ENCODE measurements around the gene B3GNT3. TPM values are rescaled to one million over a fixed set of nuclear protein-coding genes. Genes with fewer than 3 reads are reported as not detected.
A peak's percentile ranks its signal among the peaks of the same experiment; 100 is the strongest.

Gene B3GNT3
- total and polyA plus RNA-seq, 2 of the 13 experiments (the other 11 are each of a cell fraction or from before 2014, with no cell fraction given), result 0.86 to 4.0 TPM

DNA sequence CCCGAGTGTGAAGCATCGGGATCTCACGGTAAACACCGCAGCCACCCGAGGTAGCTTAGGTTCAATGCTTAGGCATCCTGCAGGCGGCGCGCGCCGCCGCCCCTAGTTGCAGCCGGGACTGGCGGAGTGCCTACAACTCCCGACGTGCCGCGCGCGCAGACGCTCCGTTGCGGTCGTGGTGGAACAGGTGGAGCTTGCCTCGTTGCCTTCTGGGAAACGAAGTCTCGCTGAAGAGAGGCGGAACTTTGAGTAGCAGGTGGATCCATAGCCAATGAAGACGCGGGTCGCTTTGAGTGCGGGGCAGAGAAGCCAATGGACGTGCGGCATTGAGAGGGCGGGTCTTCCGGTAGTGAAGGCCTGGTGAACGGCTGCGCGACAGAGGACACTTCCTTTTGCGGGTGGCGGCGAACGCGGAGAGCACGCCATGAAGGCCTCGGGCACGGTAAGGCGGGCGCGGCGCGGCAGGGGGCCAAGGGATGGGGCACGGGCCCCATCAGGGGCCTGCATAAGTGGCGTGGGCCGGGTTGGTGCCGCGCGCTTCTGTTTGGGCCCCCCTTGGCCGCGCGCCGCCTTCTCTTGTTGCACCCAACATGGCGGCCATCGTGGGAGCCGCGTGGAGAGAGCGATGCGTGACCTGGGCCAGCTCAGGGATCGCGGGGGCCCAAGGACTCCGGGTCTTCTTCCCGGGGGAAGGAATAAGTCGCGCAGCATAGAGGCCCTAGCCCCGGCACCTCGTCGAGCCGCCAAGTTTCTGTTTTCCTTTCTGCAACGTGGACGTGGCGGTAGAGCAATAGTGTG is 64.8 kb downstream of the B3GNT3 start, which contains the start of gene RPL18A (continued):
- peak; percentile 56; the same call in 1 of the 2 replicates for TF ChIP-seq ZNF232 (CRISPR knock-in tag; IDR thresholded peaks at IDR 0.05; ENCODE audit: borderline replicate concordance)
- TF ChIP-seq, protein P1, sequence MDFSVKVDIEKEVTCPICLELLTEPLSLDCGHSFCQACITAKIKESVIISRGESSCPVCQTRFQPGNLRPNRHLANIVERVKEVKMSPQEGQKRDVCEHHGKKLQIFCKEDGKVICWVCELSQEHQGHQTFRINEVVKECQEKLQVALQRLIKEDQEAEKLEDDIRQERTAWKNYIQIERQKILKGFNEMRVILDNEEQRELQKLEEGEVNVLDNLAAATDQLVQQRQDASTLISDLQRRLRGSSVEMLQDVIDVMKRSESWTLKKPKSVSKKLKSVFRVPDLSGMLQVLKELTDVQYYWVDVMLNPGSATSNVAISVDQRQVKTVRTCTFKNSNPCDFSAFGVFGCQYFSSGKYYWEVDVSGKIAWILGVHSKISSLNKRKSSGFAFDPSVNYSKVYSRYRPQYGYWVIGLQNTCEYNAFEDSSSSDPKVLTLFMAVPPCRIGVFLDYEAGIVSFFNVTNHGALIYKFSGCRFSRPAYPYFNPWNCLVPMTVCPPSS (IDR thresholded peaks at IDR 0.05), result no peak
- TF ChIP-seq TARDBP (CRISPR knock-in tag; IDR thresholded peaks at IDR 0.05), result peak; percentile 44; the same call in 1 of the 2 replicates
- TF ChIP-seq FOXK2 (IDR thresholded peaks at IDR 0.05), result peak; percentile 69; the same call in 1 of the 2 replicates
- TF ChIP-seq, protein P2, sequence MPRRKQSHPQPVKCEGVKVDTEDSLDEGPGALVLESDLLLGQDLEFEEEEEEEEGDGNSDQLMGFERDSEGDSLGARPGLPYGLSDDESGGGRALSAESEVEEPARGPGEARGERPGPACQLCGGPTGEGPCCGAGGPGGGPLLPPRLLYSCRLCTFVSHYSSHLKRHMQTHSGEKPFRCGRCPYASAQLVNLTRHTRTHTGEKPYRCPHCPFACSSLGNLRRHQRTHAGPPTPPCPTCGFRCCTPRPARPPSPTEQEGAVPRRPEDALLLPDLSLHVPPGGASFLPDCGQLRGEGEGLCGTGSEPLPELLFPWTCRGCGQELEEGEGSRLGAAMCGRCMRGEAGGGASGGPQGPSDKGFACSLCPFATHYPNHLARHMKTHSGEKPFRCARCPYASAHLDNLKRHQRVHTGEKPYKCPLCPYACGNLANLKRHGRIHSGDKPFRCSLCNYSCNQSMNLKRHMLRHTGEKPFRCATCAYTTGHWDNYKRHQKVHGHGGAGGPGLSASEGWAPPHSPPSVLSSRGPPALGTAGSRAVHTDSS (CRISPR knock-in tag; conservative IDR thresholded peaks at IDR 0.05), result no peak
- peak; percentile 87 for TF ChIP-seq BORCS8-MEF2B (CRISPR knock-in tag; IDR thresholded peaks at IDR 0.05)
- TF ChIP-seq, protein P3, sequence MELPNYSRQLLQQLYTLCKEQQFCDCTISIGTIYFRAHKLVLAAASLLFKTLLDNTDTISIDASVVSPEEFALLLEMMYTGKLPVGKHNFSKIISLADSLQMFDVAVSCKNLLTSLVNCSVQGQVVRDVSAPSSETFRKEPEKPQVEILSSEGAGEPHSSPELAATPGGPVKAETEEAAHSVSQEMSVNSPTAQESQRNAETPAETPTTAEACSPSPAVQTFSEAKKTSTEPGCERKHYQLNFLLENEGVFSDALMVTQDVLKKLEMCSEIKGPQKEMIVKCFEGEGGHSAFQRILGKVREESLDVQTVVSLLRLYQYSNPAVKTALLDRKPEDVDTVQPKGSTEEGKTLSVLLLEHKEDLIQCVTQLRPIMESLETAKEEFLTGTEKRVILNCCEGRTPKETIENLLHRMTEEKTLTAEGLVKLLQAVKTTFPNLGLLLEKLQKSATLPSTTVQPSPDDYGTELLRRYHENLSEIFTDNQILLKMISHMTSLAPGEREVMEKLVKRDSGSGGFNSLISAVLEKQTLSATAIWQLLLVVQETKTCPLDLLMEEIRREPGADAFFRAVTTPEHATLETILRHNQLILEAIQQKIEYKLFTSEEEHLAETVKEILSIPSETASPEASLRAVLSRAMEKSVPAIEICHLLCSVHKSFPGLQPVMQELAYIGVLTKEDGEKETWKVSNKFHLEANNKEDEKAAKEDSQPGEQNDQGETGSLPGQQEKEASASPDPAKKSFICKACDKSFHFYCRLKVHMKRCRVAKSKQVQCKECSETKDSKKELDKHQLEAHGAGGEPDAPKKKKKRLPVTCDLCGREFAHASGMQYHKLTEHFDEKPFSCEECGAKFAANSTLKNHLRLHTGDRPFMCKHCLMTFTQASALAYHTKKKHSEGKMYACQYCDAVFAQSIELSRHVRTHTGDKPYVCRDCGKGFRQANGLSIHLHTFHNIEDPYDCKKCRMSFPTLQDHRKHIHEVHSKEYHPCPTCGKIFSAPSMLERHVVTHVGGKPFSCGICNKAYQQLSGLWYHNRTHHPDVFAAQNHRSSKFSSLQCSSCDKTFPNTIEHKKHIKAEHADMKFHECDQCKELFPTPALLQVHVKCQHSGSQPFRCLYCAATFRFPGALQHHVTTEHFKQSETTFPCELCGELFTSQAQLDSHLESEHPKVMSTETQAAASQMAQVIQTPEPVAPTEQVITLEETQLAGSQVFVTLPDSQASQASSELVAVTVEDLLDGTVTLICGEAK (IDR thresholded peaks at IDR 0.05), result peak; percentile 72
- TF ChIP-seq, protein P3 (CRISPR knock-in tag; IDR thresholded peaks at IDR 0.05), result no peak
- TF ChIP-seq ZC3H4 (CRISPR knock-in tag; IDR thresholded peaks at IDR 0.05; ENCODE audit: borderline replicate concordance), result no peak
- TF ChIP-seq EP300 (IDR thresholded peaks at IDR 0.05; ENCODE audit: low read depth in 2 of 2, low read length in 2 of 2), result peak in 1 of 2 experiments; percentile 4; a peak in 1 of 4 replicates
- no peak; the same call in 1 of the 2 replicates for TF ChIP-seq EP300 (CRISPR knock-in tag; IDR thresholded peaks at IDR 0.05; ENCODE audit: borderline replicate concordance)
- TF ChIP-seq ATF1 (CRISPR knock-in tag; IDR thresholded peaks at IDR 0.05), result no peak
- peak; percentile 86 for TF ChIP-seq FOXK1 (CRISPR knock-in tag; IDR thresholded peaks at IDR 0.05; ENCODE audit: borderline replicate concordance, low read depth)
- TF ChIP-seq, protein P4, sequence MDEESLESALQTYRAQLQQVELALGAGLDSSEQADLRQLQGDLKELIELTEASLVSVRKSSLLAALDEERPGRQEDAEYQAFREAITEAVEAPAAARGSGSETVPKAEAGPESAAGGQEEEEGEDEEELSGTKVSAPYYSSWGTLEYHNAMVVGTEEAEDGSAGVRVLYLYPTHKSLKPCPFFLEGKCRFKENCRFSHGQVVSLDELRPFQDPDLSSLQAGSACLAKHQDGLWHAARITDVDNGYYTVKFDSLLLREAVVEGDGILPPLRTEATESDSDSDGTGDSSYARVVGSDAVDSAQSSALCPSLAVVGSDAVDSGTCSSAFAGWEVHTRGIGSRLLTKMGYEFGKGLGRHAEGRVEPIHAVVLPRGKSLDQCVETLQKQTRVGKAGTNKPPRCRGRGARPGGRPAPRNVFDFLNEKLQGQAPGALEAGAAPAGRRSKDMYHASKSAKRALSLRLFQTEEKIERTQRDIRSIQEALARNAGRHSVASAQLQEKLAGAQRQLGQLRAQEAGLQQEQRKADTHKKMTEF (CRISPR knock-in tag; IDR thresholded peaks at IDR 0.05), result peak; percentile 77
- peak; percentile 36 for TF ChIP-seq AGO1 (IDR thresholded peaks at IDR 0.05; ENCODE audit: low read depth, low read length, poor library complexity, severe bottlenecking)
- TF ChIP-seq FOXP1 (IDR thresholded peaks at IDR 0.05), result no peak
- TF ChIP-seq FOXP1 (CRISPR knock-in tag; IDR thresholded peaks at IDR 0.05), result peak; percentile 36; the same call in 1 of the 2 replicates

Measured in HepG2 (cell line).